A549 (cell line): Measurements from ENCODE around the gene PDE12. TPM values are rescaled to one million over a fixed set of nuclear protein-coding genes. Genes with fewer than 3 reads are reported as not detected.

ENCODE experiments used
- ATAC-seq, 2 experiments: fragments of 200-7000 bp in 1 of 2; fragments of >200 bp in 1 of 2; cut with Nextera tagmentation in 1 of 2; cut with Tn5 transposase in 1 of 2; 3 replicates each; pipeline versions ENCODE4 v1.8.0 to v1.9.1; 2018 to 2020; ENCODE audit warnings: mild to moderate bottlenecking in 1 of 2, moderate library complexity in 1 of 2
- CTCF ChIA-PET: fragments of 300-600 bp; sonication (Branson Sonifier 250); formaldehyde crosslinking; extraction: SDS; loops from one replicate; lab custom pipeline; 2021; ENCODE audit warnings: antibody characterized with exemption, inconsistent platforms; lab: Yijun Ruan, JAX
- POLR2A ChIA-PET: fragments of 350-600 bp; formaldehyde crosslinking; extraction: SDS; loops from one replicate; lab custom pipeline; 2021; ENCODE audit warnings: antibody characterized with exemption, inconsistent platforms; lab: Yijun Ruan, JAX
- DNase-seq, 2 experiments: peaks; one replicate each; pipeline versions ENCODE4 v3.0.0 to v3.0.0-alpha.2; 2011 to 2016; ENCODE audit warnings: low read depth in 1 of 2, low spot score in 1 of 2
- FAIRE-seq: peaks from 2 replicates; lab custom pipeline; 2011; peaks lifted over from hg19 to GRCh38; lab: Jason Lieb, UNC
- H3K27ac ChIP-seq, 2 experiments: fragments of >200 bp; sonication (Bioruptor Twin); formaldehyde crosslinking; 3 replicates each; pipeline ENCODE4 v1.5.1; 2016 to 2017
- H3K4me1 ChIP-seq: fragments of >200 bp; sonication (Bioruptor Twin); formaldehyde crosslinking; 3 replicates; pipeline ENCODE4 v1.6.1; 2016
- H3K4me2 ChIP-seq: fragments of >200 bp; sonication (Bioruptor Twin); formaldehyde crosslinking; 3 replicates; pipeline ENCODE4 v1.6.1; 2016
- H3K4me3 ChIP-seq: fragments of >200 bp; sonication (Bioruptor Twin); formaldehyde crosslinking; 3 replicates; pipeline ENCODE4 v1.5.1; 2016
- H3K9me3 ChIP-seq: fragments of >200 bp; sonication (Bioruptor Twin); formaldehyde crosslinking; 3 replicates; pipeline ENCODE4 v1.6.1; 2016
- BCL3 ChIP-seq: fragments of >200 bp; sonication (Bioruptor Twin); formaldehyde crosslinking; IDR thresholded peaks from 3 replicates; pipeline ENCODE4 v1.6.1; 2016
- CBX2 ChIP-seq: fragments of 200-600 bp; sonication (generic); IDR thresholded peaks from 2 replicates; pipeline ENCODE4 v1.6.1; 2016; ENCODE audit warnings: low read depth, mild to moderate bottlenecking, borderline replicate concordance
- CBX8 ChIP-seq: fragments of 200-600 bp; sonication (generic); IDR thresholded peaks from 2 replicates; pipeline ENCODE4 v1.6.1; 2016
- CHD4 ChIP-seq: fragments of 200-600 bp; sonication (generic); IDR thresholded peaks from 2 replicates; pipeline ENCODE4 v1.6.1; 2016; ENCODE audit warnings: antibody characterized with exemption, mild to moderate bottlenecking, borderline replicate concordance
- ELK1 ChIP-seq: fragments of 150-350 bp; IDR thresholded peaks from 2 replicates; pipeline ENCODE4 v1.6.1; 2014; ENCODE audit warnings: low read depth, mild to moderate bottlenecking, low read length
- FOSL2 ChIP-seq, 2 experiments: fragments of 450-650 bp in 1 of 2; fragments of >200 bp in 1 of 2; sonication (Bioruptor Twin) in 1 of 2; formaldehyde crosslinking; IDR thresholded peaks; 2 replicates each; pipeline versions ENCODE4 v1.5.0 to v1.6.1; 2016 to 2020; ENCODE audit warnings: mild to moderate bottlenecking in 1 of 2, moderate library complexity in 1 of 2
- GATA3 ChIP-seq: IDR thresholded peaks from 2 replicates; pipeline ENCODE4 v1.6.1; 2012; ENCODE audit warnings: borderline replicate concordance
- HDAC2 ChIP-seq: fragments of 200-600 bp; sonication (generic); IDR thresholded peaks from 2 replicates; pipeline ENCODE4 v1.6.1; 2016
- HOXB13 ChIP-seq: fragments of 250-450 bp; sonication (Bioruptor Pico); IDR thresholded peaks from 2 replicates; pipeline ENCODE4 v1.5.0; 2020; ENCODE audit warnings: low read depth, mild to moderate bottlenecking, moderate library complexity
- JUNB ChIP-seq: fragments of >200 bp; sonication (Bioruptor Twin); formaldehyde crosslinking; IDR thresholded peaks from 2 replicates; pipeline ENCODE4 v1.6.1; 2016
- KDM1A ChIP-seq: fragments of 200-600 bp; sonication (generic); IDR thresholded peaks from 2 replicates; pipeline ENCODE4 v1.6.1; 2016; ENCODE audit warnings: low read depth, mild to moderate bottlenecking
- MAFK ChIP-seq: fragments of 450-650 bp; IDR thresholded peaks from 2 replicates; pipeline ENCODE4 v1.6.1; 2014; ENCODE audit not compliant: partially characterized antibody
- MAX ChIP-seq: IDR thresholded peaks from 2 replicates; pipeline ENCODE4 v1.6.1; 2012
- NPAS2 ChIP-seq: fragments of 250-450 bp; sonication (Bioruptor Pico); IDR thresholded peaks from 2 replicates; pipeline ENCODE4 v1.8.0; 2022; ENCODE audit warnings: mild to moderate bottlenecking, moderate library complexity, borderline replicate concordance
- NR3C1 ChIP-seq: fragments of >200 bp; sonication (Bioruptor Twin); formaldehyde crosslinking; IDR thresholded peaks from 3 replicates; pipeline ENCODE4 v1.6.1; 2017
- PHF8 ChIP-seq: fragments of 200-600 bp; sonication (generic); IDR thresholded peaks from 2 replicates; pipeline ENCODE4 v1.6.1; 2016; ENCODE audit warnings: low read depth, mild to moderate bottlenecking, antibody characterized with exemption, moderate library complexity, borderline replicate concordance
- RFX5 ChIP-seq: fragments of 450-650 bp; IDR thresholded peaks from 2 replicates; pipeline ENCODE4 v1.7.1; 2014; ENCODE audit warnings: antibody characterized with exemption, mild to moderate bottlenecking, moderate library complexity
- RNF2 ChIP-seq: fragments of 200-600 bp; sonication (generic); IDR thresholded peaks from 2 replicates; pipeline ENCODE4 v1.6.1; 2016; ENCODE audit warnings: low read depth, mild to moderate bottlenecking, antibody characterized with exemption, moderate library complexity, borderline replicate concordance
- SMC3 ChIP-seq: fragments of >200 bp; sonication (Bioruptor Twin); formaldehyde crosslinking; IDR thresholded peaks from 3 replicates; pipeline ENCODE4 v1.6.1; 2018; ENCODE audit warnings: inconsistent platforms
- USF2 ChIP-seq: fragments of 450-650 bp; IDR thresholded peaks from 2 replicates; pipeline ENCODE4 v1.6.1; 2014; ENCODE audit warnings: antibody characterized with exemption
- ZC3H11A ChIP-seq: fragments of 450-650 bp; IDR thresholded peaks from 2 replicates; pipeline ENCODE4 v1.6.1; 2014; ENCODE audit warnings: antibody characterized with exemption, mild to moderate bottlenecking
- ZSCAN20 ChIP-seq: fragments of 250-450 bp; sonication (Bioruptor Pico); IDR thresholded peaks from 2 replicates; pipeline ENCODE4 v1.8.0; 2022; ENCODE audit warnings: mild to moderate bottlenecking, moderate library complexity
- WGBS: methylation state at CpG from one replicate; pipeline ENCODE4 v1.1.6; 2017; ENCODE audit errors: missing lambda C conversion rate; 5-methylcytosine and 5-hydroxymethylcytosine counted together
- polyA plus RNA-seq, 4 experiments: library from polyadenylated mRNA; depleted of rRNA in 3 of 4; stranded (reverse); fragments of >200 nt; fragmentation: RNase III in 1 of 4; extraction: RNeasy Plus Mini Kit Qiagen cat#74134 plus additional on column Dnase treatment in 1 of 4; gene quantifications; 2 replicates in 3 of 4; 3 replicates in 1 of 4; pipeline ENCODE4 v1.2.3, GENCODE V29; 2011 to 2017

Gene PDE12
- polyA plus RNA-seq, 2 of the 4 experiments (the other 2 are of a cell fraction): 12.7 to 14.4 TPM

GRCh38 chr3:57592306-57592705 is 36.2 kb downstream of the PDE12 start:
- ChIA-PET POLR2A (no interaction called here), CTCF (interaction anchor here (0.7 kb wide), 1 partner anchor 20 kb away, joined by 3 read pairs; no protein-coding TSS in a partner anchor)
- no peaks in the 10 kb centered on the region for H3K9me3 ChIP-seq
- no peak for TF ChIP-seq ZSCAN20 (CRISPR knock-in tag)
- no peak for TF ChIP-seq CHD4
- TF ChIP-seq KDM1A: no peak
- no peak for TF ChIP-seq USF2
- TF ChIP-seq RFX5: no peak
- TF ChIP-seq CBX8: no peak
- TF ChIP-seq SMC3: no peak
- no peak for TF ChIP-seq NR3C1
- DNase-seq (no peak), ATAC-seq (no peak), FAIRE-seq (no peak)
- H3K4me3 ChIP-seq: no peak overlapping the region
- WGBS: 71% methylated on average over 6 of the region's 6 CpGs
- H3K27ac ChIP-seq: no peak overlapping the region
- H3K4me2 ChIP-seq: no peak overlapping the region
- peaks cover 15% of the 10 kb centered on the region; the same call in 2 of the 3 replicates for H3K4me1 ChIP-seq

- CTCF ChIA-PET: no interaction called here
- POLR2A ChIA-PET: no interaction called here
- H3K4me3 ChIP-seq: no peak overlapping the region; the same call in 2 of the 3 replicates
- no peak for FAIRE-seq
- no peak overlapping the region for H3K27ac ChIP-seq
- WGBS: 69% methylated on average over 4 of the region's 4 CpGs
- H3K4me1 ChIP-seq: peaks cover 19% of the 10 kb centered on the region; the same call in 2 of the 3 replicates
- no peak for DNase-seq
- TF ChIP-seq GATA3: no peak
- TF ChIP-seq MAFK: no peak
- TF ChIP-seq JUNB: no peak
- no peak for TF ChIP-seq FOSL2 (IDR thresholded peaks at IDR 0.05)
- no peak for TF ChIP-seq FOSL2 (CRISPR knock-in tag; IDR thresholded peaks at IDR 0.05)
- no peak for TF ChIP-seq HOXB13 (CRISPR knock-in tag)
- no peak for TF ChIP-seq HDAC2
- no peak for TF ChIP-seq NR3C1
- TF ChIP-seq RNF2: no peak
- TF ChIP-seq MAX: no peak
- peak overlapping the region; percentile 74 for H3K4me2 ChIP-seq
- no peaks in the 10 kb centered on the region for H3K9me3 ChIP-seq
- no peak for ATAC-seq
Measured at GRCh38 chr3:57594144-57594543, 38.1 kb downstream of the PDE12 start.

GRCh38 chr3:57594576-57594975 is 38.5 kb downstream of the PDE12 start:
- WGBS: 49% methylated on average over 5 of the region's 5 CpGs
- Histone ChIP-seq H3K27ac (no peak overlapping the region), H3K9me3 (no peaks in the 10 kb centered on the region), H3K4me2 (peak overlapping the region; percentile 74), H3K4me1 (peaks cover 21% of the 10 kb centered on the region; the same call in 2 of the 3 replicates), H3K4me3 (peak overlapping the region; percentile 84; the same call in 2 of the 3 replicates)
- DNase-seq (no peak), FAIRE-seq (no peak), ATAC-seq (no peak)
- TF ChIP-seq CBX2: no peak
- no peak for TF ChIP-seq ELK1
- no peak for TF ChIP-seq NPAS2 (CRISPR knock-in tag)
- TF ChIP-seq ZC3H11A: no peak
- no peak for TF ChIP-seq BCL3
- TF ChIP-seq PHF8: no peak
- TF ChIP-seq HOXB13 (CRISPR knock-in tag): no peak
- TF ChIP-seq NR3C1: no peak
- no peak for TF ChIP-seq CBX8
- ChIA-PET POLR2A (no interaction called here), CTCF (no interaction called here)
